AG04450 (cell line): Measurements from ENCODE around the gene CYP4A11. TPM values are rescaled to one million over a fixed set of nuclear protein-coding genes. Genes with fewer than 3 reads are reported as not detected.
"Not testable (repeated sequence)": the region's sequence is repeated elsewhere in the genome, so short reads cannot be mapped to it uniquely, and the experiment has no call there.

Experiments
- CTCF ChIA-PET: fragments of 300-600, 350-600 bp; formaldehyde crosslinking; extraction: SDS; loops from one replicate; lab custom pipeline; 2022; ENCODE audit warnings: antibody characterized with exemption, inconsistent platforms; lab: Charles Lee
- POLR2A ChIA-PET: fragments of 350-600 bp; formaldehyde crosslinking; extraction: SDS; loops from one replicate; lab custom pipeline; 2021; ENCODE audit warnings: antibody characterized with exemption, inconsistent platforms; lab: Yijun Ruan, JAX
- DNase-seq: peaks from one replicate; pipeline ENCODE4 v3.0.0-alpha.2; 2011; ENCODE audit warnings: low read depth, low spot score
- H3K27ac ChIP-seq: one replicate; pipeline ENCODE4 v1.5.1; 2012; ENCODE audit warnings: low read depth, low read length, control low read depth
- H3K27me3 ChIP-seq: one replicate; pipeline ENCODE4 v1.6.0; 2012; ENCODE audit warnings: low read length; ENCODE audit not compliant: control insufficient read depth, insufficient read depth
- H3K4me3 ChIP-seq: 2 replicates; pipeline ENCODE4 v1.5.1; 2011; ENCODE audit warnings: mild to moderate bottlenecking, low read depth, low read length, control low read depth
- H3K9me3 ChIP-seq: 2 replicates; pipeline ENCODE4 v1.5.1; 2012; ENCODE audit warnings: low read length; ENCODE audit not compliant: control insufficient read depth, insufficient read depth
- polyA plus RNA-seq: library from polyadenylated mRNA; depleted of rRNA; stranded (reverse); fragments of >200 nt; gene quantifications from 2 replicates; pipeline ENCODE4 v1.2.3, GENCODE V29; 2011
- TF ChIP-seq, protein P1 (sequence below): IDR thresholded peaks from 2 replicates; pipeline ENCODE4 v1.5.1; 2011; ENCODE audit warnings: low read depth, low read length, control low read depth, inconsistent platforms

Gene CYP4A11
- polyA plus RNA-seq, 1 experiment = not detected

DNA sequence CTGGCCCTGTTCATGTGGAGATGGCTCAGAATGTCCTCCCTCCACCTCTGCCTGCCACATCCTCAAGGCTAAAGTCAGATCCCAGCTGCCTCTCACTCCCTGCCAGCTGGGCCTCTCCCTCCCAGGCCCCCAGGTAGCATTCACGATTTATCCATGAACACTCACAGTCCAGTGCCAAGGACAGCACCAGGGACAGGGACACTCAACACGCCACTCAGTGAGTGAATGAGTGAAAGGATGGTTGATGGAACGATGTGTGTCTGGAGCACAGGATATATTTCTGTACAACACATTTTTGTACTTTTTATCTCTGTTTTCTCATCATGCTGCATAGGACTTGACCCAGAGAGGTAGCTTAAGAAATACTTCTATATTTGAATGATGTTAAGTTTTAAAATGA, 10.1 kb downstream of the CYP4A11 start:
- ChIA-PET POLR2A (no interaction called here), CTCF (no interaction called here)
- TF ChIP-seq, protein P1, sequence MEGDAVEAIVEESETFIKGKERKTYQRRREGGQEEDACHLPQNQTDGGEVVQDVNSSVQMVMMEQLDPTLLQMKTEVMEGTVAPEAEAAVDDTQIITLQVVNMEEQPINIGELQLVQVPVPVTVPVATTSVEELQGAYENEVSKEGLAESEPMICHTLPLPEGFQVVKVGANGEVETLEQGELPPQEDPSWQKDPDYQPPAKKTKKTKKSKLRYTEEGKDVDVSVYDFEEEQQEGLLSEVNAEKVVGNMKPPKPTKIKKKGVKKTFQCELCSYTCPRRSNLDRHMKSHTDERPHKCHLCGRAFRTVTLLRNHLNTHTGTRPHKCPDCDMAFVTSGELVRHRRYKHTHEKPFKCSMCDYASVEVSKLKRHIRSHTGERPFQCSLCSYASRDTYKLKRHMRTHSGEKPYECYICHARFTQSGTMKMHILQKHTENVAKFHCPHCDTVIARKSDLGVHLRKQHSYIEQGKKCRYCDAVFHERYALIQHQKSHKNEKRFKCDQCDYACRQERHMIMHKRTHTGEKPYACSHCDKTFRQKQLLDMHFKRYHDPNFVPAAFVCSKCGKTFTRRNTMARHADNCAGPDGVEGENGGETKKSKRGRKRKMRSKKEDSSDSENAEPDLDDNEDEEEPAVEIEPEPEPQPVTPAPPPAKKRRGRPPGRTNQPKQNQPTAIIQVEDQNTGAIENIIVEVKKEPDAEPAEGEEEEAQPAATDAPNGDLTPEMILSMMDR = no peak
- no peak for DNase-seq
- Histone ChIP-seq H3K27me3 (no peaks in the 10 kb centered on the region), H3K9me3 (no peaks in the 10 kb centered on the region), H3K27ac (no peak overlapping the region), H3K4me3 (no peak overlapping the region)

DNA sequence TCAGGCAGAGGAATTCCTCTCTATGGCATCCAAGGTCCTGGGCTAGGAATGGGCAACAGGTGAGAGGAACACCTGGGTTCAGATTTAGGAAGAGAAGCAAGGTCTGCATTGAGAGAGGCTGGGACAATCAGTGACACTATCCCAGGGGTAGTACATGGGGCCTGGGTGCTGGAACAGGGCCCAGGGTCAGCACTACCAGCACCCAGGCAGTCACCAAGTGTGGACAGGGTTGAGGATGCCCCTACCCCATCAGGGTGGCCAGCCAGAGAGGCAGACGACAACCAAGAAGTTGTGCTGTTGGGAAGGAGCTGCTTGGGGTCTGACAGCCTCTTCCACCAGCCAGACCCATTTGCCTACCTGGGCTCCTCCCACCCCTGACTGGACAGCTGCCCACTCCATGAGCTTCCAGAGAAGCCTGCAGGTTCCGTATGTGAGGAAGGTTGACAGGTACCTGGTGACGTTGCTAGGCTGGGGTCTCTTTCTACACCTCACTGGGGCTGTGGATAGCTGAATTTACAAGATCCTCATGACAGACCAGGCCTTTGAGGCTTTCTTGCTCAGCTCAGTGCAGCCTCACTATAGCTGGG, 13.9 kb downstream of the CYP4A11 start:
- CTCF ChIA-PET = no interaction called here
- Histone ChIP-seq H3K27me3 (no peaks in the 10 kb centered on the region), H3K9me3 (no peaks in the 10 kb centered on the region), H3K27ac (no peak overlapping the region), H3K4me3 (no peak overlapping the region)
- DNase-seq = no peak
- TF ChIP-seq, protein P1 = no peak
- POLR2A ChIA-PET = no interaction called here

DNA sequence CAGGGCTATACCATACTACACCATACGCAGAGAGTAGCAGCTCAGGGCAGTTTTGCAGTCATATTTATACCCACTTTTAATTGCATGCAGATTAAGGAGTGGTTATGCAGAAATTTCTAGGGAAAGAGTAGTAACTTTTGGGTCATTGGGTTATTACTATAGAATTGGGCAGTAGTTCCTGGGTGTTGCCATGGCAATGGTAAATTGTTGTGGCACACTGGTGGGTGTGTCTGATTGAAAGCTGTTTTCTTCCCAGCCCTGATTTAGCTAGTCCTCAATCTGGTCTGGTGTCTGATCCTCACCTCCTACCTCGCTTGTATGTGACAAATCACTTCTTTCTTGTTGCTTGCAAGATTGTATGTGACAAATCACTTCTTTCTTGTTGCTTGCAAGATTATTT, 30.5 kb downstream of the CYP4A11 start:
- H3K4me3 ChIP-seq = no peak overlapping the region
- DNase-seq = no peak
- ChIA-PET POLR2A (no interaction called here), CTCF (no interaction called here)
- H3K27me3 ChIP-seq = no peaks in the 10 kb centered on the region
- TF ChIP-seq, protein P1 = no peak
- H3K9me3 ChIP-seq = no peaks in the 10 kb centered on the region
- no peak overlapping the region for H3K27ac ChIP-seq

DNA sequence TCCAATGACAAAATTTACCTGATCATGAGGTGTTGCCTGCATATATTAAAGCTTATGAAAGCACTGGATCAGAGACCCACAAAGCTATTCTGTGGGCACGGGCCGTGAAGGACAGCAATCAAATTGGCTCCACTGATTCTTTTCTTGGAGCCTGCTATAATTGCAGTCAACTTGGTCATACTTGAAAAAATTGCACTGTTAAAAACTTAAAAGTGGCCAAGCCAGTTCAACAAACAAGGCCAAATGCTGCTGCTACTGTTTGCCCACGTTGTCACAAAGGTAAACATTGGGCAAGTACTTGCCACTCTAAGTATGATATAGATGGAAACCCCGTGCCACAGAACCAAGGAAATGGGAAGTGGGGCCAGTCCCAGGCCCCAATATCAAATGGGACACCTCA, 37.8 kb downstream of the CYP4A11 start:
- TF ChIP-seq, protein P1 = no peak
- POLR2A ChIA-PET = no interaction called here
- H3K9me3 ChIP-seq = no peaks in the 10 kb centered on the region; the same call in 1 of the 2 replicates
- no peak overlapping the region for H3K4me3 ChIP-seq
- CTCF ChIA-PET = no interaction called here
- no peak overlapping the region for H3K27ac ChIP-seq
- H3K27me3 ChIP-seq = no peaks in the 10 kb centered on the region
- no peak for DNase-seq

DNA sequence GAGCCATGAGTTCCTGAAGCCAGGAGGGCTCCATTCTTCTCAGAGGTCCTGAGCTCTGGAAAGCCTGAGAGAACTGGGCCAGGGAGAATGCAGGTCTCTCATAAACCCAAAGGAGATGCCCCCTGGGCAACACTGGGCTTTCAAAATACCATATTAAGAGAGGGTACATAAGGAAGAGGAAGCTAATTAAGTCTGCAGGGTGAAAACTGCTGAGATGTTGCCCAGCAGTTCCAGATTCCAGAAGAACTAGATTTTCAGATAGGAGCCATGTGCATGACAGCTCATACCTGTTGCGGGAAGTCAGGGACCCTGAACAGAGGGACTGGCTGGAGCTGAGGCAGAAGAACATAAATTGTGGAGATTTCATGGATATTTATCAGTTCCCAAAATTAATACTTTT, 40.9 kb downstream of the CYP4A11 start:
- CTCF ChIA-PET = no interaction called here
- no peak overlapping the region for H3K27ac ChIP-seq
- DNase-seq = no peak
- H3K27me3 ChIP-seq = no peaks in the 10 kb centered on the region
- TF ChIP-seq, protein P1 = no peak
- POLR2A ChIA-PET = no interaction called here
- no peaks in the 10 kb centered on the region; the same call in 1 of the 2 replicates for H3K9me3 ChIP-seq
- H3K4me3 ChIP-seq = no peak overlapping the region

DNA sequence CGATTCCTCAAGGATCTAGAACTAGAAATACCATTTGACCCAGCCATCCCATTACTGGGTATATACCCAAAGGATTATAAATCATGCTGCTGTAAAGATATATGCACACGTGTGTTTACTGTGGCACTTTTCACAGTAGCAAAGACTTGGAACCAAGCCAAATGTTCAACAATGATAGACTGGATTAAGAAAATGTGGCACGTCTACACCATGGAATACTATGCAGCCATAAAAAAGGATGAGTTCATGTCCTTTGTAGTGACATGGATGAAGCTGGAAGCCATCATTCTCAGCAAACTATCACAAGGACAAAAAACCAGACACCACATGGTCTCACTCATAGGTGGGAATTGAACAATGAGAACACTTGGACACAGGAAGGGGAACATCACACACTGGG, 59.6 kb downstream of the CYP4A11 start:
- CTCF ChIA-PET, H3K27me3 ChIP-seq, H3K4me3 ChIP-seq, H3K9me3 ChIP-seq, H3K27ac ChIP-seq, POLR2A ChIA-PET, DNase-seq: not testable (repeated sequence)
